ENCODE results near the gene SNX9. TPM values are rescaled to one million over a fixed set of nuclear protein-coding genes. Genes with fewer than 3 reads are reported as not detected.

SNX9 gene
- total RNA-seq, 1 experiment from 2014 or later: 24.8 TPM

DNA sequence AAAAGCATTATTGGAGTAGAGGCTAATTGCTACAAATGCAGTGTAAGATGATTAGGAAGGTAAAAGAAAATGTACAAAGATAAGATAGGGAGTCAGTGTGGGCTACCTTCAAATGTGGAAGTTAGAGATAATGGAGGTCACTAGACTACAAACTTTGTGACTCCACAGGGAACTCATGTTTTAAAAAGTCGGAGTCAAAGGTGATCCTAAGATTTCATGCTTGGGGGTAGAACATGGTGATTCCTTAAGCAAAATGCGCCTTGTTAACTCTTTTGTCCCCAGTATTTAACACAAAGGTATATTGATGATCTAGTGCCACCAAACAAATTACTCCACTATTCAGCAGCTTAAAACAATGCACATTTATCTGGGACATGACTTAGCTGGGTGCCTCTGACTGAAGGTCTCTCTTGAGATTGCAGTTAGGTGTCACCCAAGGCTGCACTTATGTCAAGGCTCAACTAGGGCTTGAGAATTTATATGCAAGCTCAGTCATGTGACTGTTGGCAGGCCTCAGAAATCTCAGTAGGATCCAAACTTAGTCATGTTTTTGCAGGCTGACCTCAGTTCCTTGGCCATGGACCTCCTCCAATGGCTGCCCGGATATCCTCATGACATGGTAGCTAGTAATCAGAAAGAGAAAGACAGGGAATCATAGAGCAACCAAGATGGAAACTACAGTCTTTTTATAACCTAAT is 11.4 kb upstream of the SNX9 start:
- TF ChIP-seq, protein P1, sequence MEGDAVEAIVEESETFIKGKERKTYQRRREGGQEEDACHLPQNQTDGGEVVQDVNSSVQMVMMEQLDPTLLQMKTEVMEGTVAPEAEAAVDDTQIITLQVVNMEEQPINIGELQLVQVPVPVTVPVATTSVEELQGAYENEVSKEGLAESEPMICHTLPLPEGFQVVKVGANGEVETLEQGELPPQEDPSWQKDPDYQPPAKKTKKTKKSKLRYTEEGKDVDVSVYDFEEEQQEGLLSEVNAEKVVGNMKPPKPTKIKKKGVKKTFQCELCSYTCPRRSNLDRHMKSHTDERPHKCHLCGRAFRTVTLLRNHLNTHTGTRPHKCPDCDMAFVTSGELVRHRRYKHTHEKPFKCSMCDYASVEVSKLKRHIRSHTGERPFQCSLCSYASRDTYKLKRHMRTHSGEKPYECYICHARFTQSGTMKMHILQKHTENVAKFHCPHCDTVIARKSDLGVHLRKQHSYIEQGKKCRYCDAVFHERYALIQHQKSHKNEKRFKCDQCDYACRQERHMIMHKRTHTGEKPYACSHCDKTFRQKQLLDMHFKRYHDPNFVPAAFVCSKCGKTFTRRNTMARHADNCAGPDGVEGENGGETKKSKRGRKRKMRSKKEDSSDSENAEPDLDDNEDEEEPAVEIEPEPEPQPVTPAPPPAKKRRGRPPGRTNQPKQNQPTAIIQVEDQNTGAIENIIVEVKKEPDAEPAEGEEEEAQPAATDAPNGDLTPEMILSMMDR (conservative IDR thresholded peaks at IDR 0.05; ENCODE audit: low read depth, low read length): no peak
- TF ChIP-seq EZH2 (IDR thresholded peaks at IDR 0.05; ENCODE audit: borderline replicate concordance, low read depth, low read length, poor library complexity, severe bottlenecking): no peak
- no TSS peak for BruUV-seq (replicated peaks)

DNA sequence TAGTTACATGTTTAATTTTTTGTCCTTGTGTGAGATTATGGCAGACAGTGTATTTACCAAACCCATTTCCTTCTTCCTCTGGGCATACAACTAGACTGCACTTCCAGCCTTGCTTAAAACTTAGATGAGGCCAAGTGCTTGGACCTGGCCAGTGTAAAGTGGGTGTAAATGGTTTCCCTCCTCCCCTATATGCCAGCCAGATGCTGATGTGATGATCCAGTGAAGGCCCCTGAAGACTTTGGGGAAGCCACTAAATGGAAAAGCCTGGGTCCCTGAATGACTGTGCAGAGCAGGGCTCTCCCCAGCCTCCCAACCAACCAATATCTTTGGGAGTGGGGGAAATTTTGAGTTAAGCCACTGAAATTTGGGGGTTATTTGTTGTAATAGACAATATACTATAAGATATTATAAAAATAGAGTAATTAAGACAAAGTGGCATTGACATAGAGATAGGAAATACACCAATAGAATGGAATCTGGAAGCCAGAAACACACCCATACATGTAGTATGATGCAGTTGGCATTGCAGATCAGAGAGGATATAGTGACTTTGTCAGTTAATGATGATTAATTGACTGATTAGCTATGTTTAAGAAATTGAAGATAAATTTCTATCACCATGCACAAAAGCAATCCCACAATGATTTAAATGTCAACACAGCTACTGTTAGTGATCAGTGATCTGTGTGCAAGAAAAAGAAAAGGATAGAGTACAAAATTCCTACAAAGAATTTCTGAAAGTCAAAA is 10.4 kb upstream of the SNX9 start:
- peaks cover 7% of the 10 kb centered on the region for H3K9me3 ChIP-seq (ENCODE audit: low read depth, low read length, poor library complexity, severe bottlenecking)
- intact Hi-C loops (cut with micrococcal nuclease; ENCODE audit: unreplicated experiment): no loop called here
- no peak for DNase-seq (ENCODE audit: low spot score)
- CTCF ChIA-PET: no interaction called here
- no peaks in the 10 kb centered on the region for H3K4me1 ChIP-seq (ENCODE audit: insufficient read depth, low read length, poor library complexity, severe bottlenecking)
- H3K4me3 ChIP-seq (ENCODE audit: low read depth, low read length, poor library complexity, severe bottlenecking): no peak overlapping the region
- H3K27ac ChIP-seq (ENCODE audit: low read depth, low read length, poor library complexity, severe bottlenecking): no peak overlapping the region
- no peaks in the 10 kb centered on the region for H3K27me3 ChIP-seq (replicated peaks; ENCODE audit: insufficient read depth, low read depth, low read length, poor library complexity)
- TF ChIP-seq, protein P1 (conservative IDR thresholded peaks at IDR 0.05; ENCODE audit: low read depth, low read length): no peak
- no peak for TF ChIP-seq EZH2 (IDR thresholded peaks at IDR 0.05; ENCODE audit: borderline replicate concordance, low read depth, low read length, poor library complexity, severe bottlenecking)
- no TSS peak for BruUV-seq (replicated peaks)
- POLR2A ChIA-PET (ENCODE audit: low non-redundant PET): no interaction called here
- H3K36me3 ChIP-seq (ENCODE audit: insufficient read depth, low read length, poor library complexity, severe bottlenecking): no peaks in the 10 kb centered on the region

More for the DNA sequence above, 11.4 kb upstream of the SNX9 start:
- CTCF ChIA-PET: no interaction called here
- intact Hi-C loops (cut with micrococcal nuclease; ENCODE audit: unreplicated experiment): no loop called here
- Histone ChIP-seq H3K4me1 (ENCODE audit: insufficient read depth, low read length, poor library complexity, severe bottlenecking) (no peaks in the 10 kb centered on the region), H3K36me3 (ENCODE audit: insufficient read depth, low read length, poor library complexity, severe bottlenecking) (no peaks in the 10 kb centered on the region), H3K27ac (ENCODE audit: low read depth, low read length, poor library complexity, severe bottlenecking) (no peak overlapping the region), H3K9me3 (ENCODE audit: low read depth, low read length, poor library complexity, severe bottlenecking) (peaks cover 7% of the 10 kb centered on the region), H3K4me3 (ENCODE audit: low read depth, low read length, poor library complexity, severe bottlenecking) (no peak overlapping the region), H3K27me3 (replicated peaks; ENCODE audit: insufficient read depth, low read depth, low read length, poor library complexity) (no peaks in the 10 kb centered on the region)
- POLR2A ChIA-PET (ENCODE audit: low non-redundant PET): no interaction called here
- DNase-seq (ENCODE audit: low spot score): no peak

DNA sequence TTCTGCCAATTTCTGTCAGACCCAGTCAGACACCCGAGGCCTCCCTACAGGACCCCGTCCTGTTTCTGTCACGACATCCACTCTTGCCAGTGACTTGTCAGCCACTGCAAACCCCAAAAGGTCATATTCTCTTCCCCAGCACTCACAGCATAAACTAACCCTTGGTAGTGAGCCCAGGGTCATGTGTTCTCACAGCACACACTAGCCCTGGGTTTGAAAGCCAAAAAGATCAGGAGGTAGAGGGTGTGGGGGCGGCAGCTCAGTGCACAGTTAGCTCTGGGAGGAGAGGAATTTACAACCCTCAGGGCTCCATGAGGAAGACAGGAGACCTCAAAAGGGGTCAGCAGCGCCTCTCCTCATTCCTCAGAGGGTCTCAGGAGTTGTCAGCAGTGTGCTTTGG is 9.9 kb upstream of the SNX9 start:
- ChIA-PET CTCF (no interaction called here), POLR2A (ENCODE audit: low non-redundant PET) (no interaction called here)
- Histone ChIP-seq H3K9me3 (ENCODE audit: low read depth, low read length, poor library complexity, severe bottlenecking) (peaks cover 7% of the 10 kb centered on the region), H3K4me1 (ENCODE audit: insufficient read depth, low read length, poor library complexity, severe bottlenecking) (no peaks in the 10 kb centered on the region), H3K27ac (ENCODE audit: low read depth, low read length, poor library complexity, severe bottlenecking) (no peak overlapping the region), H3K36me3 (ENCODE audit: insufficient read depth, low read length, poor library complexity, severe bottlenecking) (no peaks in the 10 kb centered on the region), H3K27me3 (replicated peaks; ENCODE audit: insufficient read depth, low read depth, low read length, poor library complexity) (no peaks in the 10 kb centered on the region), H3K4me3 (ENCODE audit: low read depth, low read length, poor library complexity, severe bottlenecking) (no peak overlapping the region)
- intact Hi-C loops (cut with micrococcal nuclease; ENCODE audit: unreplicated experiment): no loop called here
- TF ChIP-seq, protein P1 (conservative IDR thresholded peaks at IDR 0.05; ENCODE audit: low read depth, low read length): no peak
- TF ChIP-seq EZH2 (IDR thresholded peaks at IDR 0.05; ENCODE audit: borderline replicate concordance, low read depth, low read length, poor library complexity, severe bottlenecking): no peak
- DNase-seq (ENCODE audit: low spot score): no peak
- no TSS peak for BruUV-seq (replicated peaks)
